Right atrium auricular region (tissue), 2 donors: ENCODE data around the gene SASH1. TPM values are rescaled to one million over a fixed set of nuclear protein-coding genes. Genes with fewer than 3 reads are reported as not detected.

Experiments
- DNase-seq: peaks from one replicate; pipeline ENCODE4 v3.0.0-alpha.2; 2019; ENCODE audit warnings: low spot score
- H3K27ac ChIP-seq, 2 donors: fragments of 200-600 bp; sonication (generic); 1 replicate in 1 of 2; 2 replicates in 1 of 2; pipeline ENCODE4 v1.5.1; 2016 to 2019
- H3K27me3 ChIP-seq, 2 donors: fragments of 200-600 bp; sonication (generic); one replicate each; pipeline versions ENCODE4 v1.5.1 to v1.6.0; 2017 to 2019
- H3K36me3 ChIP-seq: fragments of 200-600 bp; sonication (generic); one replicate; pipeline ENCODE4 v1.5.1; 2016
- H3K4me1 ChIP-seq, 2 donors: fragments of 200-600 bp; sonication (generic); one replicate each; pipeline versions ENCODE4 v1.5.1 to v1.6.0; 2017 to 2019
- H3K4me3 ChIP-seq, 2 donors: fragments of 200-600 bp; sonication (generic); 1 replicate in 1 of 2; 2 replicates in 1 of 2; pipeline ENCODE4 v1.5.1; 2017 to 2019; ENCODE audit warnings: mild to moderate bottlenecking in 1 of 2, moderate library complexity in 1 of 2
- H3K9me3 ChIP-seq, 2 donors: fragments of 200-600 bp; sonication (generic); one replicate each; pipeline ENCODE4 v1.5.1; 2019
- CTCF ChIP-seq, 2 donors: fragments of 200-600 bp; sonication (generic); IDR thresholded peaks; one replicate each; pipeline ENCODE4 v1.5.1; 2019; ENCODE audit warnings: antibody characterized with exemption in 2 of 2
- total RNA-seq, 2 donors: library from RNA; depleted of rRNA; stranded (reverse); fragments of >200 nt; gene quantifications; one replicate each; pipeline ENCODE4 v1.1.0, GENCODE V29; 2016

The SASH1 gene
- total RNA-seq, 2 donors from 2014 or later: 39.0 to 42.3 TPM

DNA sequence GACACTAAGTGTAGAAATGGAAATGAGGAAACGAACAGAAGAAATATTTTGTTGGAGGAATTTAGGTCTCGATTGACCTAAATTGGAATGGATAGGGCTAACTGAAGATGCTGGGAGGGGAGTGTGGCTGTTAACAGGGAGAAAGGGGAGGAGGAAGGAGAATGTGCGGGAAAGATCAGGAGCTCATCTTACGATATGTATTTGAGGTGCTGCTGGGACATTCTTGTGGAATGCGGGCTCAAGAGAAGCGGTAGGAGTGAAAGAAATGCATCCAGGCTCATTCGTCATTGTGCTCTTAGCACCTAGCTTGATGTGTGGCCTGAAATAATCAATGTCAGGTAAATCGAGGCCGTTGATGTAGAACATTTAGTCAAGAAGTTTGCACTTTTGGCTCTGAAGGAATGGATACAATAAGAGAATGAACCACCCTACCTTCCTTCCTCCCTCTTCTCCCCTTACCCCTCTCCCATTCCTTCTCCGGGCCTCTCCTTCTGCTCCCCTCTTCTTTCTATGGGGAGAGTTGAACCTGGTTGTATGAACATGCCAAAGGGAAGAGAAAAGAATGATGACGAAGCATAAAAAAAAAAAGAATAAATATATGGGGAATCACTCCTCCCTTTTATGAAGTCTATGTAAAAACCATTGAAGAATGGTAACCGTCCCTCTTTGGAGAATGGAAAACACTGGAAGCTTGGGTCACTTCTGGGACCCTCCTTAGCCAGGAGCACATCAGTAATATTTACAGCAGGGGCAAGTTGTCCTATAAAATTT, 70.9 kb downstream of the SASH1 start:
- DNase-seq: no peak
- no peak overlapping the region for H3K27ac ChIP-seq
- TF ChIP-seq CTCF (IDR thresholded peaks at IDR 0.05): no peak

DNA sequence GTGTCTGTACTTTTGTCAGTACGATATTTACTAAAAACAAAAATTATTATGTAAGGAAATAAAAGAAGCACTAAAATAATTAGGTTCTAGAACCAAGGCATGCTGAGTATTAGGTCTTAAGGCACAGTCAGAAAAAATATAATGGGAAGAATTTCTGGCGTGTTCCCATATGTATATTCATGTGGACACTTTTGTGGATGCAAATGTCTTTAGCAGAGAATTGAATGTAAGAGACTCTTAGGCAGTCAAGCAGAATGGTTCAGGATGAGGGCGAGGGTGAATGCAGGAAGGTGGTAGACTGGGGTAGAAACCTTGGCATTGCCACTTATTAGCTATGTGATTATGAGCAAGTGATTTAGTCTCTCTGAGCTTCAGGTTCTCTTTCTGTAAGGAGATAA, 71.5 kb downstream of the SASH1 start:
- Histone ChIP-seq H3K36me3 (no peaks in the 10 kb centered on the region), H3K27me3 (no peaks in the 10 kb centered on the region), H3K27ac (no peak overlapping the region), H3K4me3 (no peak overlapping the region), H3K4me1 (peaks cover 0 to 26% of the 10 kb centered on the region in 2 donors), H3K9me3 (no peaks in the 10 kb centered on the region)
- DNase-seq: no peak
- no peak for TF ChIP-seq CTCF (IDR thresholded peaks at IDR 0.05)

More for the DNA sequence above, 70.9 kb downstream of the SASH1 start:
- no peaks in the 10 kb centered on the region for H3K27me3 ChIP-seq
- H3K9me3 ChIP-seq: no peaks in the 10 kb centered on the region
- H3K4me3 ChIP-seq: no peak overlapping the region
- peaks cover 0 to 26% of the 10 kb centered on the region in 2 donors for H3K4me1 ChIP-seq
- H3K36me3 ChIP-seq: no peaks in the 10 kb centered on the region

DNA sequence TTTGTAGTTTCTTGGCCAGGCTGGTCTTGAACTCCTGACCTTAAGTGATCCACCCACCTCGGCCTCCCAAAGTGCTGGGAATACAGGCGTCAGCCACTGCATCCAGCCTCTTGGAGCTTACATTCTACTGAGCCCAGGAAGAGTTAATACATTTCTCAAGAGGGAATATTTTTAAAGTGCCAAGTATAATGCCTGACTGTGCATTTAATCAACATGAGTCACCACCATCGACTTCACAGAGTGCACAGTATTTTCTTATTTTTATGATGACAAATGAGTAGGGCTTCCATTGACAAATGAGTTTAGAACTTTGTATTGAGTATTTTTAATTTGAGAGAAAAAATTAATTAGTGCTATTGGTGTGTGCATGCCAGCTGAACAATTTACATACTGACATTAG, 72.2 kb downstream of the SASH1 start:
- Histone ChIP-seq H3K9me3 (no peaks in the 10 kb centered on the region), H3K27me3 (no peaks in the 10 kb centered on the region), H3K4me1 (peaks cover 0 to 26% of the 10 kb centered on the region in 2 donors), H3K4me3 (no peak overlapping the region), H3K27ac (no peak overlapping the region), H3K36me3 (no peaks in the 10 kb centered on the region)
- DNase-seq: no peak
- no peak for TF ChIP-seq CTCF (IDR thresholded peaks at IDR 0.05)

DNA sequence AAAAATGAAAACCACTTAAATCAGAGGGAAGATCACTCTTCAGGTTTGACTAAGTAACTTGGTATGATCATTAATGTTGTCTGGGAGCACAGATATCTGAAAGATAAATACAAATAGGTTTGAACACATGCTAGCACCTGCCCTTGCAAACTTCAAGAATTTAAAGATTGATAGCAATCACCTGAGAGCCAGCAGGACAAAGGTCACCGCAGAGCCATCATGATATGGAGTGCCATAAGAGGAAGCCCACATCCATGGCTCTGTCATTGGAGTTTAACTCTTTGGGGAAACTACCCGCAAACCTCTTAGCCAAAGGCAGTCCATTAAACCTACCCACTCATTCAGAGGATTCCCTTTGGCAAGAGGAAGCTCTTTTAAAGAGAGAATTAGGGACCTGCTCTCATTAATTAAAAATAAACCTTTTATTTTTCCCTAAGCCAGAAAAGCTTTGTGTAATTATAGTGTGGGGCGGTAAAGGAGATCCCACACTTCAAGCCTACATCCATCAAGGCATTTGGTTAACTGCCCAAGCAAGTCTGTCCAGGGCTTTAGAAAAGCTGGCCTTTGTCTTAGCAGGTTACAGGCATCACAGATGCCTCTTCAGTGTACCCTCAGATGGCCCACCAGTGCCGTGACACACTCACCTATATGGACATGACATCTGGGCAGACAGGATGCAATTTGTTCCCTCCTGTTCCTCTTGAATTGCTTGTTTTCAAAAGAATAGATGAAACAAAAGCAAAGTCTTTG, 73.0 kb downstream of the SASH1 start:
- TF ChIP-seq CTCF (IDR thresholded peaks at IDR 0.05): no peak
- Histone ChIP-seq H3K4me1 (peaks cover 0 to 26% of the 10 kb centered on the region in 2 donors), H3K4me3 (no peak overlapping the region), H3K9me3 (no peaks in the 10 kb centered on the region), H3K27me3 (no peaks in the 10 kb centered on the region), H3K27ac (no peak overlapping the region), H3K36me3 (no peaks in the 10 kb centered on the region)
- no peak for DNase-seq

- peaks cover 0 to 26% of the 10 kb centered on the region in 2 donors for H3K4me1 ChIP-seq
- H3K27me3 ChIP-seq: no peaks in the 10 kb centered on the region
- no peak for DNase-seq
- no peak overlapping the region for H3K4me3 ChIP-seq
- H3K36me3 ChIP-seq: no peaks in the 10 kb centered on the region
- no peaks in the 10 kb centered on the region for H3K9me3 ChIP-seq
- TF ChIP-seq CTCF (IDR thresholded peaks at IDR 0.05): no peak
- no peak overlapping the region for H3K27ac ChIP-seq
Observed at GRCh38 chr6:148416330-148416965, 73.8 kb downstream of the SASH1 start.
